OCI-LY3 (cell line): Measurements from ENCODE around the gene LZTS2.

Experiments used
- H2AFZ ChIP-seq: fragments of 200-600, 300-600 bp; shearing (Covaris generic); 2 replicates; pipeline ENCODE4 v1.6.0; 2014; ENCODE audit warnings: antibody characterized with exemption, low read depth, low read length
- H3K27ac ChIP-seq: fragments of 200-600, 300-600 bp; sonication (generic); 2 replicates; pipeline ENCODE4 v1.5.1; 2014; ENCODE audit warnings: mild to moderate bottlenecking, low read length, moderate library complexity, mixed read lengths
- H3K27me3 ChIP-seq: fragments of 200-600, 300-600 bp; sonication (generic); 2 replicates; pipeline ENCODE4 v1.6.1; 2014; ENCODE audit warnings: low read depth, low read length, mixed read lengths
- H3K36me3 ChIP-seq: fragments of 200-600, 300-600 bp; sonication (generic); replicated peaks from 2 replicates; pipeline ENCODE3; 2014; ENCODE audit warnings: low read depth, low read length, mixed read lengths
- H3K4me1 ChIP-seq: fragments of 300-600, 200-600 bp; sonication (generic); 2 replicates; pipeline ENCODE4 v1.6.1; 2014; ENCODE audit warnings: low read length, mixed read lengths
- H3K4me2 ChIP-seq: fragments of 200-600, 300-600 bp; sonication (generic); 2 replicates; pipeline ENCODE4 v1.6.1; 2014; ENCODE audit warnings: low read length, mixed read lengths
- H3K4me3 ChIP-seq: fragments of 300-600, 200-600 bp; sonication (generic); 2 replicates; pipeline ENCODE4 v1.5.1; 2014; ENCODE audit warnings: antibody characterized with exemption, mild to moderate bottlenecking, low read length, moderate library complexity
- H3K79me2 ChIP-seq: fragments of 300-600, 200-600 bp; shearing (Covaris generic); 2 replicates; pipeline ENCODE4 v1.6.1; 2014; ENCODE audit warnings: mild to moderate bottlenecking, low read length, mixed read lengths
- H3K9ac ChIP-seq: fragments of 300-600, 200-600 bp; shearing (Covaris generic); 2 replicates; pipeline ENCODE4 v1.6.0; 2014; ENCODE audit warnings: mild to moderate bottlenecking, low read length, moderate library complexity
- H3K9me3 ChIP-seq: fragments of 200-600, 300-600 bp; shearing (Covaris generic); 2 replicates; pipeline ENCODE4 v1.6.1; 2014; ENCODE audit warnings: low read length, mixed read lengths; ENCODE audit not compliant: insufficient read depth
- H4K20me1 ChIP-seq: fragments of 200-600, 300-600 bp; sonication (generic); 2 replicates; pipeline ENCODE4 v1.6.1; 2016; ENCODE audit warnings: low read length, mixed read lengths; ENCODE audit not compliant: insufficient read depth
- EZH2phosphoT487 ChIP-seq: fragments of 200-600 bp; shearing (Covaris generic); IDR thresholded peaks from 2 replicates; pipeline ENCODE4 v1.6.1; 2018; ENCODE audit warnings: antibody characterized with exemption, mixed run types, low read depth
- TF ChIP-seq, protein P1 (sequence below): fragments of 200-600, 300-600 bp; sonication (generic); IDR thresholded peaks from 2 replicates; pipeline ENCODE4 v1.5.1; 2014; ENCODE audit warnings: antibody characterized with exemption, low read length, low read depth

LZTS2 gene

DNA sequence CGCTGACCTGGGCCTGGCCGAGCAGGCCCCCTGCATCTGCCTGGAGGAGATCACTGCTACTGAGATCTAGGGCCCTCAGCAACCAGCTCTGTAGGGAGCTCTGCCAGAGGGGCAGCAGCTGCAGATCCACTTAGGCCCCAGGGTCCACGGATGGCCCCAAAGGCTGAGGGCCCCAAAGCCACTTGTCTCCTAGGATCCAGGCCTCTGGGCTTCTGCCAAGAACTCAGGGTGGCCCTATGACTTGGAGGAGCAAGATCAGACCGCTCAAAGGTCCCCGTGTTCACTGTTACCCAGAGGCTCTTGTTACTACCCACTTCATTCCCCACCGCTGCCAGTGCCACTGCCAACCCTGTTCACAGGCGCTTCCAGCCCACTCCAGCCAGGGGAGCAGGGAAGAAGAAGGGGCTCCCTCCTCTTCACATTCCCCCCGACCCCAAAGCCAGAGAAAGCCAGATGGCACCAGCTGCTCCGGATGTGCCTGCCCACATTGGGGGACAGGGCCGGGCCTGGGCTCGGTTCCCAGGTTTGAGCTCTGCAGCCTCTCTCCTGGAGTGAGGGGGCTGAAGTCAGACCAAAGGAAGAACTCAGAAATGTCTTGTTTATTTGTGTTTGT, 7.6 kb downstream of the LZTS2 start:
- Histone ChIP-seq H3K79me2 (no peaks in the 10 kb centered on the region), H3K9me3 (no peaks in the 10 kb centered on the region), H3K4me3 (no peak overlapping the region), H2AFZ (no peak overlapping the region), H3K36me3 (no peaks in the 10 kb centered on the region), H3K4me2 (no peak overlapping the region), H4K20me1 (no peaks in the 10 kb centered on the region), H3K9ac (no peak overlapping the region), H3K27ac (no peak overlapping the region), H3K27me3 (no peaks in the 10 kb centered on the region), H3K4me1 (peaks cover under 1% of the 10 kb centered on the region; the same call in 1 of the 2 replicates)
- TF ChIP-seq, protein P1, sequence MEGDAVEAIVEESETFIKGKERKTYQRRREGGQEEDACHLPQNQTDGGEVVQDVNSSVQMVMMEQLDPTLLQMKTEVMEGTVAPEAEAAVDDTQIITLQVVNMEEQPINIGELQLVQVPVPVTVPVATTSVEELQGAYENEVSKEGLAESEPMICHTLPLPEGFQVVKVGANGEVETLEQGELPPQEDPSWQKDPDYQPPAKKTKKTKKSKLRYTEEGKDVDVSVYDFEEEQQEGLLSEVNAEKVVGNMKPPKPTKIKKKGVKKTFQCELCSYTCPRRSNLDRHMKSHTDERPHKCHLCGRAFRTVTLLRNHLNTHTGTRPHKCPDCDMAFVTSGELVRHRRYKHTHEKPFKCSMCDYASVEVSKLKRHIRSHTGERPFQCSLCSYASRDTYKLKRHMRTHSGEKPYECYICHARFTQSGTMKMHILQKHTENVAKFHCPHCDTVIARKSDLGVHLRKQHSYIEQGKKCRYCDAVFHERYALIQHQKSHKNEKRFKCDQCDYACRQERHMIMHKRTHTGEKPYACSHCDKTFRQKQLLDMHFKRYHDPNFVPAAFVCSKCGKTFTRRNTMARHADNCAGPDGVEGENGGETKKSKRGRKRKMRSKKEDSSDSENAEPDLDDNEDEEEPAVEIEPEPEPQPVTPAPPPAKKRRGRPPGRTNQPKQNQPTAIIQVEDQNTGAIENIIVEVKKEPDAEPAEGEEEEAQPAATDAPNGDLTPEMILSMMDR = no peak
- TF ChIP-seq EZH2phosphoT487 = no peak

DNA sequence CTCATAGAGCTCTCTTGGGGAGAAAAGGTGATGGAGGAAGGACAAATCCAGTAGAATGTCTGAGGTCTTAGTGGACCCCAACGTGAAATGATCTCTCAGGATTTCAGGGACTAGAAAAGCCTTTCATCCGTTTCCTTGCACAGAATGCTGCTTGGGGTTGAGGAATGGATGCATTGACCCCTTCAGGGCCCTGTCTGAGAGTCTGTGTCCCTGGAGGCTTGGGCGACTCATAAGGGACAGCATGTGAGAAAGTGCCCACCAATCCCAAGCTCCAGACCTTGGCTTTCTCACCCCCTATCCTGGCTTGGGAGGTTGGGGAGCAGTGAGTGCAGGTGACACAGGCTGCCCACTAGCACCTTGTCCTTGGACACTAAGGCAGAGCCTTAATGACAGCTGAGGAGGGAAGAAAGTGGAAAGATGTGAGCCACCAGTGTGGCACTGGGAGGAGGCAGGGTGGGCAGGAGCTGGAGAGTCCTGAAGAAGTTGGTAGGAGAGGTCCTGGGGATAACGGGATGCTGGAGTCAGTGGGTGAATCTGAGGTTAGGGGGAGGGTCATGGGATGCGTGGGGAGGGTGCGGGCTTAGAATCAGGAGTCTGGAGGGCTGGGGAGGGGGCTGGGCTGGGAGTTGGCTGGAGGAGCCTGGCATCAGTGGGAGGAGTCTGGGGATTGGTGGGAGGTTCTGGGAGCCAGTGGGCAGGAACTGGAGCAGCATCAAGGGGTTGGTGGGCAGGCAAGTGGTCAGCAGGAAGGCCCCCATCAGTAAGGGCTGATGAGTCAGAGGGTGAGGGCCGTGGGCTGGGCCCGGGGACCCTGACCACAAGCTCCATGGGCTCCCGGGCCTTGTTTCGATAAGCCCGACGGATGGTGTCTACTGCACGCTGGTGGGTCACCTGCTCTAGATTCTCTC, 8.6 kb downstream of the LZTS2 start:
- Histone ChIP-seq H3K4me2 (no peak overlapping the region), H4K20me1 (no peaks in the 10 kb centered on the region), H2AFZ (no peak overlapping the region), H3K4me3 (no peak overlapping the region), H3K27ac (no peak overlapping the region), H3K27me3 (no peaks in the 10 kb centered on the region), H3K79me2 (no peaks in the 10 kb centered on the region), H3K9me3 (no peaks in the 10 kb centered on the region), H3K9ac (no peak overlapping the region), H3K4me1 (peaks cover 10% of the 10 kb centered on the region), H3K36me3 (no peaks in the 10 kb centered on the region)
- TF ChIP-seq EZH2phosphoT487 = no peak
- TF ChIP-seq, protein P1 = no peak

DNA sequence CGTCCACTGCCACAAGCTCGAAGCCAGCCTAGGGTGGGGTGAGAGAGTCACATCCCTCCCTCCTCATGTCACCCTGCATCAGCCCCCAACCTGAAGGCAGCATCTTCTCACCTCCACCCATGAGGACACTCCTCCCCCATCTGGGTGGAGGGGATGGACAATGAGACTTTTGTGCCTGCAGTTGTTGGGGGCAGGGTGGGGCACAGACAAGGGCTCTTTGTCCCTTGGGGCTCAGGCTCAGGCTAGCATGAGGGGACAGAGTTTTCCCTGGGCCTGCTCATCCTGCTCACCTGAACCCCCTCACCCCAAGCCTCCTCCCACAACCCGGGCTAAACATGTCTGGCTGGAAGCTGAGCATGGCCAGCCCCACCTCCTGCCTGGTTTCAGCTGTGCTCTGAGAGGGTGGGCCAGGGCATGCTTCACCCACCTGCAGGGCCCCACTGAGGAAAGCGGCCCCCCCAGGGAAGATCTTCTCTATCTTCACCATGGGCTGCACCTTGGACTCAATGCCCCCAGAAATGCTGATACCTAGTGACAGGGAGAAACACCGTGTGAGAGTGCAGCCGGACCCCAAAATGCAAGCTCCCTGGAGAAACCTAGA, 9.3 kb downstream of the LZTS2 start:
- no peaks in the 10 kb centered on the region for H3K27me3 ChIP-seq
- no peak for TF ChIP-seq EZH2phosphoT487
- TF ChIP-seq, protein P1 = no peak
- peaks cover 12% of the 10 kb centered on the region for H3K4me1 ChIP-seq
- no peak overlapping the region for H3K4me3 ChIP-seq
- H4K20me1 ChIP-seq = no peaks in the 10 kb centered on the region
- no peak overlapping the region for H2AFZ ChIP-seq
- H3K79me2 ChIP-seq = no peaks in the 10 kb centered on the region
- no peak overlapping the region for H3K4me2 ChIP-seq
- no peaks in the 10 kb centered on the region for H3K36me3 ChIP-seq
- H3K9ac ChIP-seq = no peak overlapping the region
- no peak overlapping the region for H3K27ac ChIP-seq
- no peaks in the 10 kb centered on the region for H3K9me3 ChIP-seq

DNA sequence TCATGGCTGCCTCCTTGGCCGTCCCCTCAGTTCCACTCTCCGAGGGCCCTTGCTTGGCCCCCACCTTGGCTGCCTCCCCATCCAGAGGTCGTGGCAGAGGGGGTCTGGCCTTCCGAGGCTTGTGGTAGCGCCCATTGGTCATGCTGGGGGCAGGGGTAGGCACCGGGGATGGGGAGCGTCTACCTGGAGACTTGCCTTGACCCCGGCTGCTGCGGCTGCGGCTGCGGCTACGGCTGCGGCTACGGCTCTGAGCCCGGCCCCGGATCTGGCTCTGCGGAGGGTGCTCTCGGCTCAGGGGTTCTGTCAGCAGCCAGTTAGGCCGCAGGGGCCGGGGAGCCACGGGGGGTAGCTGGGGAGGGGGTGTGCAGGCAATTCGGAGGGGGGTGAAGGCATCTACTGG, 10.7 kb downstream of the LZTS2 start:
- no peak overlapping the region for H3K27ac ChIP-seq

More for the DNA sequence above, 10.7 kb downstream of the LZTS2 start:
- no peaks in the 10 kb centered on the region for H3K36me3 ChIP-seq
- no peak overlapping the region for H3K4me2 ChIP-seq
- TF ChIP-seq, protein P1 = no peak
- no peak for TF ChIP-seq EZH2phosphoT487
- no peaks in the 10 kb centered on the region for H3K79me2 ChIP-seq
- no peak overlapping the region for H3K4me3 ChIP-seq
- H3K9ac ChIP-seq = no peak overlapping the region
- H3K27me3 ChIP-seq = no peaks in the 10 kb centered on the region
- H4K20me1 ChIP-seq = no peaks in the 10 kb centered on the region
- H2AFZ ChIP-seq = no peak overlapping the region
- H3K4me1 ChIP-seq = peaks cover 12% of the 10 kb centered on the region
- no peaks in the 10 kb centered on the region for H3K9me3 ChIP-seq
